GM03348 (cell line): Measurements from ENCODE around the gene HIPK2.

Experiments
- DNase-seq: peaks from one replicate; pipeline ENCODE4 v3.0.0; 2012; ENCODE audit warnings: low spot score

HIPK2 gene

GRCh38 chr7:139589474-139589873, 188.3 kb downstream of the HIPK2 start:
- no peak for DNase-seq

- peak; percentile 55 for DNase-seq
Observed at GRCh38 chr7:139588632-139589031, 189.2 kb downstream of the HIPK2 start.

GRCh38 chr7:139587535-139587934, 190.3 kb downstream of the HIPK2 start:
- no peak for DNase-seq

- DNase-seq, result no peak
Observed at GRCh38 chr7:139586286-139586685, 191.5 kb downstream of the HIPK2 start.

GRCh38 chr7:139585042-139585441, 192.8 kb downstream of the HIPK2 start:
- no peak for DNase-seq

- no peak for DNase-seq
Observed at GRCh38 chr7:139583826-139584553, 193.8 kb downstream of the HIPK2 start.

- DNase-seq, result no peak
Observed at GRCh38 chr7:139582671-139583155, 195.1 kb downstream of the HIPK2 start.

- no peak for DNase-seq
Observed at GRCh38 chr7:139582130-139582650, 195.6 kb downstream of the HIPK2 start.

- no peak for DNase-seq
Observed at GRCh38 chr7:139580435-139580834, 197.4 kb downstream of the HIPK2 start.

GRCh38 chr7:139576179-139576973, 201.4 kb downstream of the HIPK2 start:
- DNase-seq, result no peak

- no peak for DNase-seq
Observed at GRCh38 chr7:139575338-139575680, 202.5 kb downstream of the HIPK2 start.

GRCh38 chr7:139574618-139575337, 203.0 kb downstream of the HIPK2 start:
- no peak for DNase-seq

- DNase-seq, result no peak
Observed at GRCh38 chr7:139573871-139574270, 203.9 kb downstream of the HIPK2 start.

- DNase-seq, result no peak
Observed at GRCh38 chr7:139572704-139573385, 205.0 kb downstream of the HIPK2 start.

- no peak for DNase-seq
Observed at GRCh38 chr7:139572071-139572470, 205.7 kb downstream of the HIPK2 start.

- no peak for DNase-seq
Observed at GRCh38 chr7:139571651-139572050, 206.1 kb downstream of the HIPK2 start.

- no peak for DNase-seq
Observed at GRCh38 chr7:139571190-139571589, 206.6 kb downstream of the HIPK2 start.

- DNase-seq, result no peak
Observed at GRCh38 chr7:139570626-139571025, 207.2 kb downstream of the HIPK2 start.

GRCh38 chr7:139570119-139570518, 207.7 kb downstream of the HIPK2 start:
- peak; percentile 29 for DNase-seq

- no peak for DNase-seq
Observed at GRCh38 chr7:139568813-139569490, 208.8 kb downstream of the HIPK2 start.

- no peak for DNase-seq
Observed at GRCh38 chr7:139568346-139568675, 209.5 kb downstream of the HIPK2 start.
